Activated CD4-positive, alpha-beta T cell treated with anti-CD3 and anti-CD28 coated beads, Interleukin-2, amount 50 U/mL, for 4 hours (primary cell): ENCODE measurements around the gene MS4A13.
"Not testable (repeated sequence)": the region's sequence is repeated elsewhere in the genome, so short reads cannot be mapped to it uniquely, and the experiment has no call there.

Experiments
- DNase-seq, 2 experiments: peaks; one replicate each; pipeline ENCODE4 v3.0.0-alpha.2; 2020

Gene MS4A13

GRCh38 chr11:60532383-60532782, 17.2 kb downstream of the MS4A13 start:
- not testable (repeated sequence) for DNase-seq

- DNase-seq = not testable (repeated sequence)
Measured at GRCh38 chr11:60538627-60539026, 23.4 kb downstream of the MS4A13 start.

- no peak for DNase-seq
Measured at GRCh38 chr11:60544077-60544476, 28.9 kb downstream of the MS4A13 start.

- no peak for DNase-seq
Measured at GRCh38 chr11:60561254-60561653, 46.1 kb downstream of the MS4A13 start.

- DNase-seq = no peak
Measured at GRCh38 chr11:60563553-60564235, 48.5 kb downstream of the MS4A13 start.

GRCh38 chr11:60566776-60567175, 51.6 kb downstream of the MS4A13 start:
- no peak for DNase-seq

GRCh38 chr11:60570970-60571369, 55.8 kb downstream of the MS4A13 start:
- DNase-seq = no peak

GRCh38 chr11:60589611-60590010, 74.4 kb downstream of the MS4A13 start:
- no peak for DNase-seq
